Measurements from ENCODE around the gene GLO1. TPM values are rescaled to one million over a fixed set of nuclear protein-coding genes. Genes with fewer than 3 reads are reported as not detected.
"Not testable (repeated sequence)": the region's sequence is repeated elsewhere in the genome, so short reads cannot be mapped to it uniquely, and the experiment has no call there.

The GLO1 gene
- total RNA-seq, 2 donors from 2014 or later: 121 to 138 TPM

GRCh38 chr6:38715016-38715689 is 12.2 kb upstream of the GLO1 start, which contains the start of gene DNAH8:
TSS of gene DNAH8 (plus strand) at chr6:38715311. CDS start at chr6:38722810, 7,499 bp downstream.
- H3K9me3 Mint-ChIP-seq: no peaks in the 10 kb centered on the region
- peaks cover 0 to 6% of the 10 kb centered on the region in 2 donors for H3K36me3 Mint-ChIP-seq
- DNase-seq (ENCODE audit: low spot score in 2 of 2): peak; percentile 24 to 60

GRCh38 chr6:38714239-38715015 is 11.5 kb upstream of the GLO1 start:
- Mint-ChIP-seq H3K27ac (peak overlapping the region; percentile 18 to 84), H3K9me3 (no peaks in the 10 kb centered on the region), H3K36me3 (peaks cover 0 to 6% of the 10 kb centered on the region in 2 donors)
- ATAC-seq (peak; percentile 52 to 71), DNase-seq (ENCODE audit: low spot score in 2 of 2) (no peak)

More at GRCh38 chr6:38715016-38715689, 12.2 kb upstream of the GLO1 start, which contains the start of gene DNAH8:
- ATAC-seq: peak; percentile 67 to 82
- peak within 1 kb of the TSS; percentile 28 to 84 for H3K27ac Mint-ChIP-seq

- Mint-ChIP-seq H3K36me3 (peaks cover 0 to 6% of the 10 kb centered on the region in 2 donors), H3K27ac (peak overlapping the region in 1 of 2 donors; percentile 18), H3K9me3 (no peaks in the 10 kb centered on the region)
- ATAC-seq (peak; percentile 62 to 85), DNase-seq (ENCODE audit: low spot score in 2 of 2) (peak; percentile 58 to 62)
Observed at GRCh38 chr6:38713812-38714211, 10.9 kb upstream of the GLO1 start.

GRCh38 chr6:38708496-38708895 is 5.6 kb upstream of the GLO1 start:
- DNase-seq (ENCODE audit: low spot score in 2 of 2) (no peak), ATAC-seq (no peak)
- no peak overlapping the region for H3K27ac Mint-ChIP-seq
- no peaks in the 10 kb centered on the region for H3K9me3 Mint-ChIP-seq
- no peaks in the 10 kb centered on the region for H3K36me3 Mint-ChIP-seq

GRCh38 chr6:38705924-38706323 is 3.0 kb upstream of the GLO1 start:
- peaks cover 0 to 3% of the 10 kb centered on the region in 2 donors for H3K9me3 Mint-ChIP-seq
- H3K36me3 Mint-ChIP-seq: peaks cover 15 to 20% of the 10 kb centered on the region in 2 donors
- no peak for DNase-seq (ENCODE audit: low spot score in 2 of 2)
- ATAC-seq: no peak
- no peak overlapping the region for H3K27ac Mint-ChIP-seq

- H3K9me3 Mint-ChIP-seq: peaks cover 6 to 11% of the 10 kb centered on the region in 2 donors
- ATAC-seq (no peak), DNase-seq (ENCODE audit: low spot score in 2 of 2) (no peak)
- peak overlapping the region in 1 of 2 donors; percentile 66 for H3K27ac Mint-ChIP-seq
- H3K36me3 Mint-ChIP-seq: peaks cover 23 to 39% of the 10 kb centered on the region in 2 donors
Observed at GRCh38 chr6:38703949-38704590, 1.1 kb upstream of the GLO1 start.

GRCh38 chr6:38701551-38701950 is 1.4 kb downstream of the GLO1 start:
- DNase-seq (ENCODE audit: low spot score in 2 of 2) (no peak), ATAC-seq (no peak)
- Mint-ChIP-seq H3K9me3 (peaks cover 6 to 11% of the 10 kb centered on the region in 2 donors), H3K27ac (peak overlapping the region; percentile 96 to 98), H3K36me3 (peaks cover 23 to 56% of the 10 kb centered on the region in 2 donors)

GRCh38 chr6:38699702-38700101 is 3.2 kb downstream of the GLO1 start:
- not testable (repeated sequence) for ATAC-seq; DNase-seq (ENCODE audit: low spot score in 2 of 2)
- peaks cover 6 to 15% of the 10 kb centered on the region in 2 donors for H3K9me3 Mint-ChIP-seq
- H3K36me3 Mint-ChIP-seq: peaks cover 30 to 73% of the 10 kb centered on the region in 2 donors
- peak overlapping the region in 1 of 2 donors; percentile 69 for H3K27ac Mint-ChIP-seq

- H3K36me3 Mint-ChIP-seq: peaks cover 29 to 88% of the 10 kb centered on the region in 2 donors
- H3K9me3 Mint-ChIP-seq: peaks cover 6 to 15% of the 10 kb centered on the region in 2 donors
- peak in 1 of 2 donors; percentile 33 for ATAC-seq
- no peak overlapping the region for H3K27ac Mint-ChIP-seq
- no peak for DNase-seq (ENCODE audit: low spot score in 2 of 2)
Observed at GRCh38 chr6:38697846-38698245, 5.1 kb downstream of the GLO1 start.

- DNase-seq (ENCODE audit: low spot score in 2 of 2): no peak
- no peak for ATAC-seq
- Mint-ChIP-seq H3K27ac (no peak overlapping the region), H3K9me3 (peaks cover 6 to 12% of the 10 kb centered on the region in 2 donors), H3K36me3 (peaks cover 15 to 73% of the 10 kb centered on the region in 2 donors)
Observed at GRCh38 chr6:38696345-38696744, 6.6 kb downstream of the GLO1 start.

- no peak for DNase-seq (ENCODE audit: low spot score in 2 of 2)
- peaks cover 6 to 12% of the 10 kb centered on the region in 2 donors for H3K9me3 Mint-ChIP-seq
- H3K36me3 Mint-ChIP-seq: peaks cover 15 to 69% of the 10 kb centered on the region in 2 donors
- H3K27ac Mint-ChIP-seq: no peak overlapping the region
- peak in 1 of 2 donors; percentile 69 for ATAC-seq
Observed at GRCh38 chr6:38695933-38696332, 7.0 kb downstream of the GLO1 start.

GRCh38 chr6:38695227-38695900 is 7.6 kb downstream of the GLO1 start:
- DNase-seq (ENCODE audit: low spot score in 2 of 2): no peak
- no peak overlapping the region for H3K27ac Mint-ChIP-seq
- no peak for ATAC-seq
- peaks cover 13 to 63% of the 10 kb centered on the region in 2 donors for H3K36me3 Mint-ChIP-seq
- peaks cover 5 to 12% of the 10 kb centered on the region in 2 donors for H3K9me3 Mint-ChIP-seq

- H3K27ac Mint-ChIP-seq: no peak overlapping the region
- H3K36me3 Mint-ChIP-seq: peaks cover 0 to 12% of the 10 kb centered on the region in 2 donors
- no peak for ATAC-seq
- no peaks in the 10 kb centered on the region for H3K9me3 Mint-ChIP-seq
- no peak for DNase-seq (ENCODE audit: low spot score in 2 of 2)
Observed at GRCh38 chr6:38688579-38689087, 14.3 kb downstream of the GLO1 start.

- DNase-seq (ENCODE audit: low spot score in 2 of 2): no peak
- ATAC-seq: no peak
- Mint-ChIP-seq H3K9me3 (no peaks in the 10 kb centered on the region), H3K36me3 (peaks cover 0 to 11% of the 10 kb centered on the region in 2 donors), H3K27ac (no peak overlapping the region)
Observed at GRCh38 chr6:38687549-38687948, 15.4 kb downstream of the GLO1 start.

GRCh38 chr6:38687043-38687353 is 15.9 kb downstream of the GLO1 start:
- Mint-ChIP-seq H3K36me3 (peaks cover 1 to 15% of the 10 kb centered on the region in 2 donors), H3K27ac (no peak overlapping the region), H3K9me3 (no peaks in the 10 kb centered on the region)
- ATAC-seq: no peak
- DNase-seq (ENCODE audit: low spot score in 2 of 2): no peak
